HFFc6 (cell line): ENCODE results near the gene PKP4. TPM values are rescaled to one million over a fixed set of nuclear protein-coding genes. Genes with fewer than 3 reads are reported as not detected.

ENCODE experiments used
- DNase-seq: peaks from one replicate; pipeline ENCODE4 v3.0.0-alpha.2; 2018
- H3K27ac Mint-ChIP-seq: 2 replicates; pipeline ENCODE4 v1.8.0; 2020; ENCODE audit warnings: mild to moderate bottlenecking, mixed read lengths
- H3K27me3 Mint-ChIP-seq: 2 replicates; pipeline ENCODE4 v1.8.0; 2021; ENCODE audit warnings: mild to moderate bottlenecking, moderate library complexity, mixed read lengths; ENCODE audit not compliant: insufficient read depth
- H3K36me3 Mint-ChIP-seq: 2 replicates; pipeline ENCODE4 v1.8.0; 2021; ENCODE audit warnings: low read depth, mixed read lengths
- H3K4me1 Mint-ChIP-seq: 2 replicates; pipeline ENCODE4 v1.8.0; 2020; ENCODE audit warnings: low read depth, mixed read lengths
- H3K4me3 Mint-ChIP-seq: 2 replicates; pipeline ENCODE4 v1.8.0; 2020; ENCODE audit warnings: mild to moderate bottlenecking, moderate library complexity, mixed read lengths
- H3K9me3 Mint-ChIP-seq: 2 replicates; pipeline ENCODE4 v1.8.0; 2020; ENCODE audit warnings: mild to moderate bottlenecking, mixed read lengths
- CTCF ChIP-seq: fragments of 200-600 bp; sonication (generic); IDR thresholded peaks from 2 replicates; pipeline ENCODE4 v1.5.0; 2021; ENCODE audit warnings: antibody characterized with exemption, mild to moderate bottlenecking
- total RNA-seq, 6 experiments: library from RNA; stranded (reverse); fragmentation: NEBNext Ultra II Directional; extraction: Animal tissue kit (Norgen Biotek cat#: 25700); gene quantifications; 2 replicates in 1 of 6; 3 replicates in 5 of 6; pipeline ENCODE4 v1.2.3, GENCODE V29; 2021

PKP4 gene
- total RNA-seq, 6 experiments from 2014 or later, result 35.9 to 48.9 (median 43.5) TPM

DNA sequence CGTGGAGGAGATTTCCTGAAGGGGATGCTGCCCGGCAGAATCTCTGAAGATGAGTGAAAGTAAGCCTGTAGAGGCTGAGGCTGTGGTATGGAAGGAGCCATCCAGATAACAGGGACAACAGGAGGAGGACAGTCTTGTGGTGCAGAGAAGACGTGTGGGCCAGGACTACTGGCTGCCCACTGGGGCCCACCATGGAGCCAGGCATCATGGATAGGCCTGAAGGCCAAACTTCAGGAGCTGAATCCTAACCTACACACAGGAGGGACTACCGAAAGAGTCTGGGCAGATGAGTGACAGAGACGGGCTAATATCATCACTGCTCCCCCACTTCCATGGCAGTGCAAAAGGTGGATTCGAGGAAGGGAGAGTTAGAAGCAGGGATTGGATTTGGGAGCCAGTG, 207.0 kb downstream of the PKP4 start:
- Mint-ChIP-seq H3K27me3 (no peaks in the 10 kb centered on the region), H3K4me1 (peaks cover 9% of the 10 kb centered on the region), H3K9me3 (no peaks in the 10 kb centered on the region), H3K27ac (no peak overlapping the region), H3K36me3 (peaks cover 25% of the 10 kb centered on the region), H3K4me3 (no peak overlapping the region)
- no peak for TF ChIP-seq CTCF
- DNase-seq, result no peak

DNA sequence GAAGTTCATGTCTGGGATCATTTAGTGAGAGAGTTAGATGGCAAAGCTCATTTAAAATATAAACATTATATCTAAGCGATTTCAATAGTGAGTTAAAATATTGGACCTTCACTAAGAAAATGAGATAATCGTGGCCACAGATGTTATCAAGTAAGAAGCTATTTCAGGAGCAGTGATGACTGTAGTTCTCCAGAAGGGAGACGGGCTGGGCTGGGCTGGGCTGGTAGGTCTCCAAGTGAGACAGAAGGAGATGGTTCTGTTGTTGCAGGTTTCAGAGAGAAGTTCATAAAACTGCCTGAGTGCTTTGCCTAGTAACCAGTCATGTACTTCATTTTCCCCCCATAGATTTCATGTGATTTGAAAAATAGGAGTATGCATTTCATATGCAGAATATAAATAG, 208.2 kb downstream of the PKP4 start:
- Mint-ChIP-seq H3K4me1 (no peaks in the 10 kb centered on the region), H3K36me3 (peaks cover 23% of the 10 kb centered on the region), H3K27me3 (no peaks in the 10 kb centered on the region), H3K27ac (peak overlapping the region; percentile 90), H3K4me3 (peak overlapping the region; percentile 73; the same call in 1 of the 2 replicates), H3K9me3 (no peaks in the 10 kb centered on the region)
- TF ChIP-seq CTCF, result no peak
- DNase-seq, result peak; percentile 70

DNA sequence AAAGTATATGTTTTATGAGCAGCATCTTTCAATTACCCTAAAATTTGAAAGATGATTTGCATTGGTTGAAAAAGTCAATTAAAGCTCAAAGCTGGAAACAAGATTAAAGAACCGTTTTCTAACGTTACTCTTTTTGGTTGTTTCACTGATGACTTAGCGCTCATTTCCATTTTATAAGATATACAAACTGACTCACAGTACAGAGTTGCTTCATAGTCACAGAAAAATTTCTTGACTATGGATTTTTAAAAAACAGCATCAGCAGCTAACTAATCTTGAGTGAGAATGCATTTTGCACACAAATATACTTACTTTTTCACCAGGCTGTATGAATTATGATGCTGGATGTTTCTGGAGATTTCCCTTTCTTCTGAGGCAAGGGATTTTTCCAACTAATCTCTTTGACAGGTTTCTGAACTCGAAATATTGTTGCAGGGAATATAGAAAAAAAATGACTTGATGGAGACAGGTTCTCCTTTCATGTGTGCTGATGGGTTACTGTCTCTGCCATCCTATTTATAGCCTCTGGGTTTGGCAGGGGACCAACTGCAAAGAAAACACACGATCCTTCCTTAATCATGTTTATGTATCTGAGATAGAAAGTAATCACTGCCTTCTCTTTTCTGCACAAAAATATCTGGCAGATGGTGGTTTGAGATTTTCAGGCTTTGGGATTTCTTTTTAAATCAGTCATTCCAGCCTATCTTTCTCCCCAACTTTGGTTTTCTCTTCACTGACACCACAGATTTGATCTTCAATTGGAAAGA, 209.0 kb downstream of the PKP4 start:
- Mint-ChIP-seq H3K4me1 (no peaks in the 10 kb centered on the region), H3K27me3 (no peaks in the 10 kb centered on the region), H3K36me3 (peaks cover 28% of the 10 kb centered on the region), H3K9me3 (no peaks in the 10 kb centered on the region), H3K4me3 (peak overlapping the region; percentile 73), H3K27ac (peak overlapping the region; percentile 90)
- DNase-seq, result peak; percentile 58
- TF ChIP-seq CTCF, result no peak

DNA sequence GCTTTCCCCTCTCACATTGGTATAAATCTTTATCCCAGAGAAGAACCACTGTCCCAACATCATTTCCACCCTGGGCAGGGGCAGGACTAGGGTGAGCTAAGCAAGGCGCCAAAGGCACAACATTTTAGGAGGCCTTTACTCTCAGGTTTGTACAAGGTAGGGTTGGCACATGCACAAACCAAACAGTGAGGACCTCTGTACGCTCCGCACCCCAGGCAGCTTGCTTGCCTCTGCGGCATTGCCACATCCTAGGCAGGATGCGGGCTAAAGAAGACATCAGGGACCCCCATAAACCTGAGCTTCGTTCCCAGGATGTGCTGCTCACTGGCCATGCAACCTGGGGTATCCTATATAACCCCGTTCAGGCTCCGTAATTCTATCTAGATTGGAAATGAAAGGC, 210.2 kb downstream of the PKP4 start:
- no peaks in the 10 kb centered on the region for H3K4me1 Mint-ChIP-seq
- H3K9me3 Mint-ChIP-seq, result no peaks in the 10 kb centered on the region
- no peak for TF ChIP-seq CTCF
- H3K36me3 Mint-ChIP-seq, result peaks cover 22% of the 10 kb centered on the region
- no peak overlapping the region; the same call in 1 of the 2 replicates for H3K27ac Mint-ChIP-seq
- H3K4me3 Mint-ChIP-seq, result no peak overlapping the region
- no peak for DNase-seq
- peaks cover 1% of the 10 kb centered on the region; the same call in 1 of the 2 replicates for H3K27me3 Mint-ChIP-seq

GRCh38 chr2:158667586-158667985, 210.8 kb downstream of the PKP4 start:
- peaks cover 1% of the 10 kb centered on the region; the same call in 1 of the 2 replicates for H3K27me3 Mint-ChIP-seq
- no peak for TF ChIP-seq CTCF
- peak; percentile 66 for DNase-seq
- no peaks in the 10 kb centered on the region for H3K4me1 Mint-ChIP-seq
- H3K36me3 Mint-ChIP-seq, result peaks cover 22% of the 10 kb centered on the region
- no peaks in the 10 kb centered on the region for H3K9me3 Mint-ChIP-seq
- H3K4me3 Mint-ChIP-seq, result no peak overlapping the region
- H3K27ac Mint-ChIP-seq, result peak overlapping the region; percentile 47
